Neural cell (in vitro differentiated cells): ENCODE results near the gene GPER1. TPM values are rescaled to one million over a fixed set of nuclear protein-coding genes. Genes with fewer than 3 reads are reported as not detected.

Experiments used
- H2AFZ ChIP-seq: fragments of 200-600, 300-800 bp; sonication (generic), shearing (Covaris generic); 2 replicates; pipeline ENCODE4 v1.6.0; 2014; ENCODE audit warnings: low read depth, mild to moderate bottlenecking, antibody characterized with exemption, low read length, moderate library complexity
- H3F3A ChIP-seq: fragments of 200-600 bp; shearing (Covaris generic); 2 replicates; pipeline ENCODE4 v1.6.1; 2016; ENCODE audit warnings: mild to moderate bottlenecking, moderate library complexity, mixed read lengths, antibody characterized with exemption, low read length; ENCODE audit not compliant: insufficient read depth, poor library complexity, severe bottlenecking
- H3K27ac ChIP-seq: fragments of 200-600, 300-800 bp; sonication (generic), shearing (Covaris generic); 2 replicates; pipeline ENCODE4 v1.5.1; 2014; ENCODE audit warnings: mild to moderate bottlenecking, low read length, moderate library complexity
- H3K27me3 ChIP-seq: fragments of 300-800, 200-600 bp; sonication (generic), shearing (Covaris generic); 2 replicates; pipeline ENCODE4 v1.6.0; 2014; ENCODE audit warnings: mild to moderate bottlenecking, low read depth, low read length, moderate library complexity; ENCODE audit not compliant: insufficient read depth
- H3K36me3 ChIP-seq: fragments of 300-800, 200-600 bp; sonication (generic), shearing (Covaris generic); 2 replicates; pipeline ENCODE4 v1.5.1; 2014; ENCODE audit warnings: mild to moderate bottlenecking, antibody characterized with exemption, low read length, moderate library complexity; ENCODE audit not compliant: insufficient read depth
- H3K4me2 ChIP-seq: fragments of 300-800, 200-600 bp; sonication (generic), shearing (Covaris generic); 2 replicates; pipeline ENCODE4 v1.6.0; 2014; ENCODE audit warnings: mild to moderate bottlenecking, low read length
- H3K4me3 ChIP-seq: fragments of 300-800, 200-600 bp; sonication (generic), shearing (Covaris generic); 2 replicates; pipeline ENCODE4 v1.5.1; 2014; ENCODE audit warnings: mild to moderate bottlenecking, low read length, moderate library complexity
- H3K79me2 ChIP-seq: fragments of 200-600 bp; shearing (Covaris generic); replicated peaks from 2 replicates; pipeline ENCODE4 v1.6.0; 2014; ENCODE audit warnings: mild to moderate bottlenecking, low read length, moderate library complexity; ENCODE audit not compliant: insufficient read depth
- H3K9ac ChIP-seq: fragments of 300-800, 200-600 bp; sonication (generic), shearing (Covaris generic); 2 replicates; pipeline ENCODE4 v1.6.1; 2016; ENCODE audit warnings: mild to moderate bottlenecking, low read length, mixed read lengths
- H3K9me2 ChIP-seq: fragments of 200-600 bp; shearing (Covaris generic); 2 replicates; pipeline ENCODE4 v1.6.1; 2016; ENCODE audit warnings: mild to moderate bottlenecking, low read length, mixed read lengths; ENCODE audit not compliant: insufficient read depth
- H3K9me3 ChIP-seq: fragments of 200-600, 300-800 bp; sonication (generic), shearing (Covaris generic); 2 replicates; pipeline ENCODE4 v1.6.1; 2016; ENCODE audit warnings: mild to moderate bottlenecking, mixed run types, low read length, moderate library complexity, mixed read lengths
- H4K20me1 ChIP-seq: fragments of 200-600 bp; shearing (Covaris generic); 2 replicates; pipeline ENCODE4 v1.6.1; 2016; ENCODE audit warnings: mild to moderate bottlenecking, mixed run types; ENCODE audit not compliant: insufficient read depth
- EP300 ChIP-seq: fragments of 450-650 bp; conservative IDR thresholded peaks from 2 replicates; pipeline ENCODE4 v1.6.1; 2014; ENCODE audit warnings: antibody characterized with exemption, mild to moderate bottlenecking, moderate library complexity; ENCODE audit not compliant: poor library complexity, severe bottlenecking
- EZH2 ChIP-seq: fragments of 200-600, 300-800 bp; shearing (Covaris generic), sonication (generic); IDR thresholded peaks from 2 replicates; pipeline ENCODE4 v1.6.1; 2014; ENCODE audit warnings: antibody characterized with exemption, low read length, borderline replicate concordance, mild to moderate bottlenecking; ENCODE audit not compliant: insufficient read depth, poor library complexity, severe bottlenecking
- MXI1 ChIP-seq: fragments of 450-650 bp; conservative IDR thresholded peaks from 2 replicates; pipeline ENCODE4 v1.6.1; 2014; ENCODE audit warnings: antibody characterized with exemption, mild to moderate bottlenecking; ENCODE audit not compliant: poor library complexity, severe bottlenecking
- POLR2AphosphoS5 ChIP-seq: IDR thresholded peaks from 2 replicates; pipeline ENCODE4 v1.6.1; 2012
- RAD21 ChIP-seq: fragments of 450-650 bp; conservative IDR thresholded peaks from 2 replicates; pipeline ENCODE4 v1.6.1; 2014; ENCODE audit warnings: antibody characterized with exemption, mild to moderate bottlenecking, moderate library complexity
- SMC3 ChIP-seq: fragments of 450-650 bp; conservative IDR thresholded peaks from 2 replicates; pipeline ENCODE4 v1.6.1; 2014; ENCODE audit warnings: antibody characterized with exemption, mild to moderate bottlenecking, moderate library complexity; ENCODE audit not compliant: poor library complexity
- TAF1 ChIP-seq: IDR thresholded peaks from 2 replicates; pipeline ENCODE4 v1.6.1; 2012; ENCODE audit warnings: low read depth
- polyA plus RNA-seq: library from polyadenylated mRNA; depleted of rRNA; stranded (reverse); fragments of >200 nt; gene quantifications from 2 replicates; pipeline ENCODE4 v1.2.3, GENCODE V29; 2014
- TF ChIP-seq, protein P1 (sequence below): fragments of 450-650 bp; IDR thresholded peaks from 2 replicates; pipeline ENCODE4 v1.5.1; 2014; ENCODE audit warnings: antibody characterized with exemption, mild to moderate bottlenecking, moderate library complexity; ENCODE audit not compliant: poor library complexity, severe bottlenecking
- TF ChIP-seq, protein P2 (sequence below): IDR thresholded peaks from 2 replicates; pipeline ENCODE4 v1.6.1; 2012; ENCODE audit warnings: borderline replicate concordance

Gene GPER1
- polyA plus RNA-seq, 1 donor from 2014 or later, result not detected

DNA sequence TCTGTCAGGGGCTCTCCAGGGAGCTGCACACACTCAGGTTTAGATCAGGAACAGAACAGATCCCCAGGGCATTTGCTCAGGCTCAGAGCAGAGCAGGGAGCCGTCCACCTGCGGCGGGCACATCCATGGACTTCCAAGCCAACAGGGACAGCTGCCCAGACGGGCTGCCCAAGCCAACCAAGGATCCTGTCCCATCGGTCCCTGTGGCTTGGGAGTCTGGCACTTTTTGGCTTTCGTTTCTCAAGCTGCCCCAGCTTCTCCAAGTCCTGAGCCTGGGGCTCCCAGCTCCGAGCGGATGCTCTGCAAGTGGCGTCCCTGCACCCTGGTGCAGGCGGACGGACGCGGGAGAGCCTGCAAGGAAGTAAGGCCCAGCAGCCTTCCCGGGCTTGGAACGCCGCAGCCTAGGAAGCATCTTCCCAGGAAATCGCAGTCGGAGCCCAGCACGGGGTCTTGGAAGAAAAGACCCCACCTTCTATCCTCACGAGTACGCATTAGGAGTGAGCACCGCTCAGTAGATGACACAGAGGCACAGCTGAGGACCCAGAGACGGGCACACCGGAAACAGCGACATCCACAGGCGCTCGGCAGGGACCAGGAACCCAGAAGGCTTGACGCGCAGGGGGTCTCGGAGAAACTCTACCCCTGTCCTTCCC, 37.5 kb upstream of the GPER1 start:
- no peak overlapping the region for H3K27ac ChIP-seq
- no peak overlapping the region for H3K4me2 ChIP-seq
- H4K20me1 ChIP-seq, result no peaks in the 10 kb centered on the region
- H3K4me3 ChIP-seq, result no peak overlapping the region
- no peaks in the 10 kb centered on the region for H3K9me2 ChIP-seq
- no peak overlapping the region for H3K9ac ChIP-seq
- H3K27me3 ChIP-seq, result no peaks in the 10 kb centered on the region
- H3K79me2 ChIP-seq, result no peaks in the 10 kb centered on the region
- no peaks in the 10 kb centered on the region for H3K9me3 ChIP-seq
- TF ChIP-seq SMC3, result no peak
- no peaks in the 10 kb centered on the region for H3K36me3 ChIP-seq
- no peak overlapping the region for H2AFZ ChIP-seq
- no peaks in the 10 kb centered on the region for H3F3A ChIP-seq

DNA sequence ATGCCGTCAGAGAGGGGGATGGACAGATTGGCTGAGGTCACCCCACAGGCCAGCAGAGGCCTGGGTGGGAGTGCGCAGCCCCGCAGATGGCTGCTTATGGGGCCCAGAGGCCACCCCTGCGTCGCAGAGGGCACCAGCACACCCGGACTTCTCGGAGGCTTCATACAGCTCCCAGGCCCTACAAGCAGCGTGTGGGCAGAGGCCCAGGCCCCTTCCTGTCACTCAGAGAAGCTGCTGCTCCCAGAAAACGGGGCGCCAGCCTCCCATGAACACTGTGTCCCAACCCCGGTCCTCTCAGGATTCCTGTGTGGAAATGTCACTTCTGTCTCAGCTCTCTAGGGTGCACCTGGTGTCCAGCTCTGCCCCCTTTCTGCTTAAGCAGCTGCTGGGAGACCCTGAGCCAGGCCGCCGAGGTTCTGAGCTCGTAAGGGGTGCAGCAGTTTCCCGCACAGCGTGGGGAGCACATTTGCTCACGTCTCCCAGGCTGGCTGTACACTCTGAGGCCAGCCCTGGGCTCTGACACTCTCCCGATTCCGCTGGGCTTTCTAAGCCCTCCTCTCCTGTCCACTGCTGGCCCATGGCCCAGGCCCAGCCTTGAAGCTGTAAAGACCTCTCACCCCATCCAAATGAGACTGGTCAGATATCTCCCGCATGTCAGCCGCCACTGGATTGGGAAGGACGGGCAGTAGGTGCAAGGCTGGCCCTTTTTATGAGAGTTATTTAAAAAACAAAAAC, 36.8 kb upstream of the GPER1 start:
- Histone ChIP-seq H2AFZ (no peak overlapping the region), H3K4me2 (no peak overlapping the region), H3K9me3 (no peaks in the 10 kb centered on the region), H3K9me2 (no peaks in the 10 kb centered on the region), H3K27ac (no peak overlapping the region), H4K20me1 (no peaks in the 10 kb centered on the region), H3K9ac (no peak overlapping the region), H3K27me3 (no peaks in the 10 kb centered on the region), H3F3A (no peaks in the 10 kb centered on the region), H3K79me2 (no peaks in the 10 kb centered on the region), H3K36me3 (no peaks in the 10 kb centered on the region), H3K4me3 (no peak overlapping the region)
- TF ChIP-seq, protein P1, sequence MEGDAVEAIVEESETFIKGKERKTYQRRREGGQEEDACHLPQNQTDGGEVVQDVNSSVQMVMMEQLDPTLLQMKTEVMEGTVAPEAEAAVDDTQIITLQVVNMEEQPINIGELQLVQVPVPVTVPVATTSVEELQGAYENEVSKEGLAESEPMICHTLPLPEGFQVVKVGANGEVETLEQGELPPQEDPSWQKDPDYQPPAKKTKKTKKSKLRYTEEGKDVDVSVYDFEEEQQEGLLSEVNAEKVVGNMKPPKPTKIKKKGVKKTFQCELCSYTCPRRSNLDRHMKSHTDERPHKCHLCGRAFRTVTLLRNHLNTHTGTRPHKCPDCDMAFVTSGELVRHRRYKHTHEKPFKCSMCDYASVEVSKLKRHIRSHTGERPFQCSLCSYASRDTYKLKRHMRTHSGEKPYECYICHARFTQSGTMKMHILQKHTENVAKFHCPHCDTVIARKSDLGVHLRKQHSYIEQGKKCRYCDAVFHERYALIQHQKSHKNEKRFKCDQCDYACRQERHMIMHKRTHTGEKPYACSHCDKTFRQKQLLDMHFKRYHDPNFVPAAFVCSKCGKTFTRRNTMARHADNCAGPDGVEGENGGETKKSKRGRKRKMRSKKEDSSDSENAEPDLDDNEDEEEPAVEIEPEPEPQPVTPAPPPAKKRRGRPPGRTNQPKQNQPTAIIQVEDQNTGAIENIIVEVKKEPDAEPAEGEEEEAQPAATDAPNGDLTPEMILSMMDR, result no peak
- TF ChIP-seq MXI1 (no peak), RAD21 (no peak), EP300 (no peak), SMC3 (no peak), EZH2 (no peak), TAF1 (no peak), POLR2AphosphoS5 (no peak)
- TF ChIP-seq, protein P2, sequence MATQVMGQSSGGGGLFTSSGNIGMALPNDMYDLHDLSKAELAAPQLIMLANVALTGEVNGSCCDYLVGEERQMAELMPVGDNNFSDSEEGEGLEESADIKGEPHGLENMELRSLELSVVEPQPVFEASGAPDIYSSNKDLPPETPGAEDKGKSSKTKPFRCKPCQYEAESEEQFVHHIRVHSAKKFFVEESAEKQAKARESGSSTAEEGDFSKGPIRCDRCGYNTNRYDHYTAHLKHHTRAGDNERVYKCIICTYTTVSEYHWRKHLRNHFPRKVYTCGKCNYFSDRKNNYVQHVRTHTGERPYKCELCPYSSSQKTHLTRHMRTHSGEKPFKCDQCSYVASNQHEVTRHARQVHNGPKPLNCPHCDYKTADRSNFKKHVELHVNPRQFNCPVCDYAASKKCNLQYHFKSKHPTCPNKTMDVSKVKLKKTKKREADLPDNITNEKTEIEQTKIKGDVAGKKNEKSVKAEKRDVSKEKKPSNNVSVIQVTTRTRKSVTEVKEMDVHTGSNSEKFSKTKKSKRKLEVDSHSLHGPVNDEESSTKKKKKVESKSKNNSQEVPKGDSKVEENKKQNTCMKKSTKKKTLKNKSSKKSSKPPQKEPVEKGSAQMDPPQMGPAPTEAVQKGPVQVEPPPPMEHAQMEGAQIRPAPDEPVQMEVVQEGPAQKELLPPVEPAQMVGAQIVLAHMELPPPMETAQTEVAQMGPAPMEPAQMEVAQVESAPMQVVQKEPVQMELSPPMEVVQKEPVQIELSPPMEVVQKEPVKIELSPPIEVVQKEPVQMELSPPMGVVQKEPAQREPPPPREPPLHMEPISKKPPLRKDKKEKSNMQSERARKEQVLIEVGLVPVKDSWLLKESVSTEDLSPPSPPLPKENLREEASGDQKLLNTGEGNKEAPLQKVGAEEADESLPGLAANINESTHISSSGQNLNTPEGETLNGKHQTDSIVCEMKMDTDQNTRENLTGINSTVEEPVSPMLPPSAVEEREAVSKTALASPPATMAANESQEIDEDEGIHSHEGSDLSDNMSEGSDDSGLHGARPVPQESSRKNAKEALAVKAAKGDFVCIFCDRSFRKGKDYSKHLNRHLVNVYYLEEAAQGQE, result no peak
